Chondrocyte (in vitro differentiated cells): ENCODE measurements around the gene AGO4. TPM values are rescaled to one million over a fixed set of nuclear protein-coding genes. Genes with fewer than 3 reads are reported as not detected.

Experiments used
- DNase-seq: peaks from one replicate; pipeline ENCODE4 v3.0.0; 2021; ENCODE audit warnings: mixed read lengths, low spot score
- H3K27ac Mint-ChIP-seq: one replicate; pipeline ENCODE4 v1.8.0; 2021; ENCODE audit warnings: mild to moderate bottlenecking, moderate library complexity, mixed read lengths; ENCODE audit not compliant: unreplicated experiment
- H3K27me3 Mint-ChIP-seq: 2 replicates; pipeline ENCODE4 v1.8.0; 2021; ENCODE audit warnings: low read depth, mixed read lengths
- H3K36me3 Mint-ChIP-seq: 2 replicates; pipeline ENCODE4 v1.8.0; 2021; ENCODE audit warnings: low read depth, mixed read lengths
- H3K4me1 Mint-ChIP-seq: 2 replicates; pipeline ENCODE4 v1.8.0; 2021; ENCODE audit warnings: low read depth, mild to moderate bottlenecking, mixed read lengths
- H3K4me3 Mint-ChIP-seq: one replicate; pipeline ENCODE4 v1.8.0; 2021; ENCODE audit warnings: mild to moderate bottlenecking, moderate library complexity, mixed read lengths; ENCODE audit not compliant: unreplicated experiment
- H3K9me3 Mint-ChIP-seq: 2 replicates; pipeline ENCODE4 v1.8.0; 2021; ENCODE audit warnings: low read depth, mixed read lengths
- total RNA-seq: library from RNA; stranded (reverse); gene quantifications from 3 replicates; pipeline ENCODE4 v1.2.1, GENCODE V29; 2021
- TF ChIP-seq, protein P1 (sequence below): fragments of 200-600 bp; sonication (generic); IDR thresholded peaks from 2 replicates; pipeline ENCODE4 v1.5.0; 2021; ENCODE audit warnings: antibody characterized with exemption, mild to moderate bottlenecking, moderate library complexity

Gene AGO4
- total RNA-seq, 1 donor from 2014 or later = 11.8 TPM

DNA sequence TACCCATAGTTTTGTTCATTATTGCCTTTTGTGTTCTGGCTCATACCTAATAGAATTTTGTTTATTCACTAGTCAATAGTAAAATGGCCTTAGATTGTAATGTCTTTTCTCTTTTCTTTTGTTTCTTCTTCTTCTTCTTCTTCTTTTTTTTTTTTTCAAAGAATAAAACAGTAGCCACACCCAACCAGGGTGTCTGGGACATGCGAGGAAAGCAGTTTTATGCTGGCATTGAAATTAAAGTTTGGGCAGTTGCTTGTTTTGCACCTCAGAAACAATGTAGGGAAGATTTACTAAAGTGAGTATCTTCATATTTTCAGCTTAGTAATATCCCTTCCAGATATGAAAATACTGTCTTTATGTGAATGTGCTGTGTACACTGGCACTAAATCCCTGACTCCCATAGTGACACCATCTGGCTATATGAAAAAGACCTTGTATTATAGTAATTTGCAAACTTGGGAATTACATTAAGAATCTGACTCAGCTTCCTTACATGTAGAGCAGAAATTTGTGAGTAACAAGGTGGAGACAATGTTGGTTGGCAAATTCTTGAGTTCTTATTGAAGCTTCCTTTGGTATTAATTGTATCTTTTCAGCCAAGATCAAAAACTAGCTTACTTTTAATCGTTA is 24.6 kb downstream of the AGO4 start:
- no peak for DNase-seq
- H3K36me3 Mint-ChIP-seq = peaks cover 39% of the 10 kb centered on the region
- H3K9me3 Mint-ChIP-seq = peaks cover 4% of the 10 kb centered on the region
- H3K27ac Mint-ChIP-seq = no peak overlapping the region
- no peaks in the 10 kb centered on the region for H3K4me1 Mint-ChIP-seq
- H3K27me3 Mint-ChIP-seq = no peaks in the 10 kb centered on the region
- TF ChIP-seq, protein P1, sequence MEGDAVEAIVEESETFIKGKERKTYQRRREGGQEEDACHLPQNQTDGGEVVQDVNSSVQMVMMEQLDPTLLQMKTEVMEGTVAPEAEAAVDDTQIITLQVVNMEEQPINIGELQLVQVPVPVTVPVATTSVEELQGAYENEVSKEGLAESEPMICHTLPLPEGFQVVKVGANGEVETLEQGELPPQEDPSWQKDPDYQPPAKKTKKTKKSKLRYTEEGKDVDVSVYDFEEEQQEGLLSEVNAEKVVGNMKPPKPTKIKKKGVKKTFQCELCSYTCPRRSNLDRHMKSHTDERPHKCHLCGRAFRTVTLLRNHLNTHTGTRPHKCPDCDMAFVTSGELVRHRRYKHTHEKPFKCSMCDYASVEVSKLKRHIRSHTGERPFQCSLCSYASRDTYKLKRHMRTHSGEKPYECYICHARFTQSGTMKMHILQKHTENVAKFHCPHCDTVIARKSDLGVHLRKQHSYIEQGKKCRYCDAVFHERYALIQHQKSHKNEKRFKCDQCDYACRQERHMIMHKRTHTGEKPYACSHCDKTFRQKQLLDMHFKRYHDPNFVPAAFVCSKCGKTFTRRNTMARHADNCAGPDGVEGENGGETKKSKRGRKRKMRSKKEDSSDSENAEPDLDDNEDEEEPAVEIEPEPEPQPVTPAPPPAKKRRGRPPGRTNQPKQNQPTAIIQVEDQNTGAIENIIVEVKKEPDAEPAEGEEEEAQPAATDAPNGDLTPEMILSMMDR = no peak
- no peak overlapping the region for H3K4me3 Mint-ChIP-seq

DNA sequence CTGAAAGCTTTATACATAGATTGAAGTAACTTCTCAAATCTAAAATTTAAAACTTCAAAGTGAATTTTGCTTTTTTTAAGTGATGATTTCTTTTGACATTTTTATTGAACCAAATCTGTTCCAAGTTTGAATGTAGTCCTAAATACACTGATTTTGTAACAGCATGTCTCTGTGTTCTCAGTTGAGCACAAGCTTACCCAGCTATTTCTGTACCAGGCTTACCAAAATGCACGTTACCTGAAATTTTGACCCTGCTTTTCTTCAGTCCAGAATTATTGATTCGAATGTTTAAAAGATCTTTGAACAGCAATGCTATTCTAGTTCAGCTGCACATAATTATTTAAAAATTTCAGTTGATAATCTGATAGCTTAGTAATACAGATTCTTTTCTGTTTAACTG is 25.6 kb downstream of the AGO4 start:
- Mint-ChIP-seq H3K4me3 (no peak overlapping the region), H3K4me1 (no peaks in the 10 kb centered on the region), H3K9me3 (peaks cover 4% of the 10 kb centered on the region), H3K27ac (no peak overlapping the region), H3K36me3 (peaks cover 42% of the 10 kb centered on the region), H3K27me3 (no peaks in the 10 kb centered on the region)
- DNase-seq = no peak
- TF ChIP-seq, protein P1 = no peak

- Mint-ChIP-seq H3K27me3 (no peaks in the 10 kb centered on the region), H3K27ac (no peak overlapping the region), H3K36me3 (peaks cover 43% of the 10 kb centered on the region), H3K4me3 (no peak overlapping the region), H3K4me1 (no peaks in the 10 kb centered on the region), H3K9me3 (peaks cover 4% of the 10 kb centered on the region)
- no peak for DNase-seq
- TF ChIP-seq, protein P1 = no peak
Observed at GRCh38 chr1:35834218-35834617, 26.4 kb downstream of the AGO4 start.

DNA sequence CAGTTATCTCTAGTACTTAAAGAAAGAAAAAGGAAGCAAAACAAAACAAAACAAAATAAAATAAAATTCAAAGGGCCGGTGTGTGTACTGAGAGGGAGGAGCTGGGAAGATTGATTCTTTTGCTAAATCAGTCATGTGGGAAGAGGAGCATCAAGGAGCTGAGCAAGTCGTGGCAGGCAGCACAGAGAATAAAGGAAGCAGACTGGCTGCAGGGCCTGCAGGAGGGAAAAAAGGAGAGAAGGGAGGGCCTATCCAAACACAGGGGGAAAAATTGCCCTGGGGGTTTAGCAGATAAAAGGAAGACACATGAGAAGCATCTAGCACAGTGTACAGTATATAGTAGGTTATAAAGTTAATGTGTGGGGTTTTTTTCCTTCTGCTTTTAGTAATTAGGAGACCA is 27.6 kb downstream of the AGO4 start:
- Mint-ChIP-seq H3K4me3 (no peak overlapping the region), H3K27me3 (no peaks in the 10 kb centered on the region), H3K9me3 (peaks cover 4% of the 10 kb centered on the region), H3K27ac (no peak overlapping the region), H3K36me3 (peaks cover 43% of the 10 kb centered on the region), H3K4me1 (no peaks in the 10 kb centered on the region)
- TF ChIP-seq, protein P1 = no peak
- DNase-seq = no peak

- no peak for DNase-seq
- peaks cover 4% of the 10 kb centered on the region for H3K9me3 Mint-ChIP-seq
- no peak overlapping the region for H3K27ac Mint-ChIP-seq
- TF ChIP-seq, protein P1 = no peak
- H3K27me3 Mint-ChIP-seq = no peaks in the 10 kb centered on the region
- H3K4me1 Mint-ChIP-seq = no peaks in the 10 kb centered on the region
- H3K4me3 Mint-ChIP-seq = no peak overlapping the region
- H3K36me3 Mint-ChIP-seq = peaks cover 46% of the 10 kb centered on the region
Observed at GRCh38 chr1:35836734-35837133, 28.9 kb downstream of the AGO4 start.
